H1 (cell line): ENCODE results near the gene NDUFAF3. TPM values are rescaled to one million over a fixed set of nuclear protein-coding genes. Genes with fewer than 3 reads are reported as not detected.
A peak's percentile ranks its signal among the peaks of the same experiment; 100 is the strongest.

ENCODE experiments used
- CTCF ChIA-PET: fragments of 300-600 bp; sonication (Branson Sonifier 250); formaldehyde crosslinking; loops from one replicate; lab custom pipeline; 2021; ENCODE audit not compliant: partially characterized antibody; lab: Charles Lee
- POLR2A ChIA-PET: fragments of 300-600 bp; sonication (Branson Sonifier 250); formaldehyde crosslinking; loops from one replicate; lab custom pipeline; 2021; ENCODE audit warnings: inconsistent platforms; ENCODE audit not compliant: partially characterized antibody; lab: Charles Lee
- DNase-seq, 2 experiments: peaks; one replicate each; pipeline versions ENCODE4 v3.0.0 to v3.0.0-alpha.2; 2010 to 2022; ENCODE audit warnings: low spot score in 2 of 2, low read depth in 1 of 2, mixed read lengths in 1 of 2
- FAIRE-seq: peaks from 2 replicates; lab custom pipeline; 2011; peaks lifted over from hg19 to GRCh38; lab: Jason Lieb, UNC
- H2AFZ ChIP-seq: 2 replicates; pipeline ENCODE4 v1.8.1; 2012; ENCODE audit warnings: low read length, inconsistent platforms
- H2AK5ac ChIP-seq: 2 replicates; pipeline ENCODE4 v1.6.1; 2013; ENCODE audit warnings: low read depth, low read length
- H2BK120ac ChIP-seq: replicated peaks from 2 replicates; pipeline ENCODE3; 2013; ENCODE audit warnings: low read depth, low read length, inconsistent platforms
- H2BK12ac ChIP-seq: 2 replicates; pipeline ENCODE4 v1.6.1; 2013; ENCODE audit warnings: low read depth, low read length
- H2BK15ac ChIP-seq: 2 replicates; pipeline ENCODE4 v1.6.1; 2013; ENCODE audit warnings: low read length
- H2BK20ac ChIP-seq: 2 replicates; pipeline ENCODE4 v1.6.1; 2013; ENCODE audit warnings: low read length
- H2BK5ac ChIP-seq: 2 replicates; pipeline ENCODE4 v1.6.1; 2013; ENCODE audit warnings: low read depth, low read length
- H3K14ac ChIP-seq: 2 replicates; pipeline ENCODE4 v1.6.1; 2013; ENCODE audit warnings: inconsistent platforms; ENCODE audit not compliant: insufficient read length
- H3K18ac ChIP-seq: 2 replicates; pipeline ENCODE4 v1.6.1; 2013; ENCODE audit warnings: low read length; ENCODE audit errors: extremely low read depth
- H3K23ac ChIP-seq: 2 replicates; pipeline ENCODE4 v1.6.1; 2013; ENCODE audit warnings: inconsistent platforms; ENCODE audit not compliant: insufficient read length
- H3K23me2 ChIP-seq: 2 replicates; pipeline ENCODE4 v1.6.1; 2013; ENCODE audit warnings: low read depth, low read length
- H3K27ac ChIP-seq: 2 replicates; pipeline ENCODE4 v1.6.1; 2011; ENCODE audit warnings: low read depth, low read length, inconsistent platforms
- H3K27me3 ChIP-seq, 4 experiments: replicated peaks in 1 of 4; 1 replicate in 1 of 4; 2 replicates in 3 of 4; pipeline versions ENCODE4 v1.6.1 to v1.8.1; 2011 to 2013; ENCODE audit warnings: low read length in 3 of 4, mild to moderate bottlenecking in 3 of 4, inconsistent platforms in 2 of 4, mixed read lengths in 2 of 4, moderate library complexity in 1 of 4; ENCODE audit not compliant: control insufficient read depth in 3 of 4, insufficient read depth in 3 of 4; ENCODE audit errors: extremely low read depth in 1 of 4
- H3K36me3 ChIP-seq, 4 experiments: 2 replicates each; pipeline versions ENCODE4 v1.6.1 to v1.8.1; 2011 to 2013; ENCODE audit warnings: mild to moderate bottlenecking in 4 of 4, low read length in 3 of 4, moderate library complexity in 2 of 4, control low read depth in 1 of 4, inconsistent platforms in 1 of 4; ENCODE audit not compliant: insufficient read depth in 4 of 4, control insufficient read depth in 2 of 4
- H3K4ac ChIP-seq: replicated peaks from 2 replicates; pipeline ENCODE3; 2013; ENCODE audit warnings: low read length, low read depth, mixed read lengths, inconsistent platforms; ENCODE audit not compliant: insufficient read length
- H3K4me1 ChIP-seq, 4 experiments: replicated peaks in 1 of 4; 1 replicate in 1 of 4; 2 replicates in 3 of 4; pipeline versions ENCODE4 v1.6.1 to v1.8.1; 2011 to 2013; ENCODE audit warnings: low read length in 3 of 4, inconsistent platforms in 2 of 4, mixed read lengths in 1 of 4; ENCODE audit not compliant: insufficient read depth in 4 of 4, control insufficient read depth in 3 of 4
- H3K4me2 ChIP-seq, 2 experiments: 2 replicates each; pipeline versions ENCODE4 v1.6.1 to v1.8.1; 2011 to 2013; ENCODE audit warnings: low read depth in 2 of 2, low read length in 2 of 2, control low read depth in 1 of 2, inconsistent platforms in 1 of 2, mild to moderate bottlenecking in 1 of 2; ENCODE audit not compliant: insufficient read depth in 1 of 2
- H3K4me3 ChIP-seq, 4 experiments: fragments of 200-600, 300-600 bp in 1 of 4; sonication (generic), shearing (Covaris generic), sonication (Bioruptor Twin) in 1 of 4; 2 replicates each; pipeline versions ENCODE4 v1.5.1 to v1.8.1; 2011 to 2016; ENCODE audit warnings: low read length in 4 of 4, low read depth in 3 of 4, control low read depth in 2 of 4, inconsistent platforms in 2 of 4, mild to moderate bottlenecking in 2 of 4, mixed read lengths in 1 of 4, moderate library complexity in 1 of 4; ENCODE audit not compliant: insufficient read depth in 2 of 4; ENCODE audit errors: extremely low read depth in 1 of 4
- H3K56ac ChIP-seq: replicated peaks from 2 replicates; pipeline ENCODE3; 2013; ENCODE audit warnings: low read depth, mild to moderate bottlenecking, mixed read lengths, low read length, inconsistent platforms; ENCODE audit not compliant: insufficient read length
- H3K79me1 ChIP-seq: 2 replicates; pipeline ENCODE4 v1.6.1; 2013; ENCODE audit warnings: low read depth, low read length, control low read depth
- H3K79me2 ChIP-seq, 2 experiments: 2 replicates each; pipeline versions ENCODE4 v1.6.1 to v1.8.1; 2012 to 2013; ENCODE audit warnings: low read length in 2 of 2, mild to moderate bottlenecking in 2 of 2, inconsistent platforms in 1 of 2; ENCODE audit not compliant: insufficient read depth in 2 of 2, control insufficient read depth in 1 of 2
- H3K9ac ChIP-seq, 4 experiments: replicated peaks in 1 of 4; 1 replicate in 1 of 4; 2 replicates in 3 of 4; pipeline versions ENCODE4 v1.6.1 to v1.8.1; 2011 to 2013; ENCODE audit warnings: low read depth in 3 of 4, low read length in 3 of 4, control low read depth in 2 of 4, mild to moderate bottlenecking in 2 of 4, moderate library complexity in 2 of 4, inconsistent platforms in 1 of 4; ENCODE audit errors: extremely low read depth in 1 of 4
- H3K9me3 ChIP-seq, 2 experiments: 2 replicates each; pipeline versions ENCODE4 v1.6.1 to v1.8.1; 2012 to 2013; ENCODE audit warnings: mild to moderate bottlenecking in 2 of 2, moderate library complexity in 2 of 2, control low read depth in 1 of 2, inconsistent platforms in 1 of 2, low read depth in 1 of 2, low read length in 1 of 2, mixed read lengths in 1 of 2; ENCODE audit not compliant: insufficient read depth in 2 of 2
- H4K20me1 ChIP-seq, 2 experiments: replicated peaks in 1 of 2; 2 replicates each; pipeline versions ENCODE3 to v1.8.1; 2011 to 2013; ENCODE audit warnings: inconsistent platforms in 2 of 2, low read length in 2 of 2, mild to moderate bottlenecking in 1 of 2; ENCODE audit not compliant: insufficient read depth in 2 of 2, control insufficient read depth in 1 of 2
- H4K5ac ChIP-seq: 2 replicates; pipeline ENCODE4 v1.6.1; 2013; ENCODE audit warnings: low read length, low read depth, mixed read lengths, inconsistent platforms; ENCODE audit not compliant: insufficient read length
- H4K8ac ChIP-seq: 2 replicates; pipeline ENCODE4 v1.8.0; 2013; ENCODE audit warnings: mild to moderate bottlenecking, moderate library complexity, low read length, inconsistent platforms; ENCODE audit not compliant: insufficient read depth; ENCODE audit errors: extremely low read depth
- H4K91ac ChIP-seq: replicated peaks from 2 replicates; pipeline ENCODE3; 2013; ENCODE audit warnings: low read length, mixed read lengths, inconsistent platforms; ENCODE audit not compliant: insufficient read length
- BACH1 ChIP-seq: IDR thresholded peaks from 2 replicates; pipeline ENCODE4 v1.6.1; 2012; ENCODE audit warnings: low read length, improper control_type of control experiment
- CBX8 ChIP-seq: fragments of 300-800, 300-1000 bp; sonication (generic); IDR thresholded peaks from 2 replicates; pipeline ENCODE4 v1.7.1; 2016; ENCODE audit warnings: low read depth, low read length, borderline replicate concordance
- POLR2A ChIP-seq, 2 experiments: IDR thresholded peaks; 1 replicate in 1 of 2; 2 replicates in 1 of 2; pipeline ENCODE4 v1.6.1; 2011; ENCODE audit warnings: low read depth in 2 of 2, low read length in 2 of 2, mild to moderate bottlenecking in 2 of 2; ENCODE audit errors: control extremely low read depth in 1 of 2
- POLR2AphosphoS5 ChIP-seq: IDR thresholded peaks from 2 replicates; pipeline ENCODE4 v1.6.1; 2011; ENCODE audit warnings: low read depth, low read length
- WGBS, 2 experiments: shearing (Covaris generic) in 1 of 2; methylation state at CpG; one replicate each; pipeline versions ENCODE4 v1.1.6 to v1.1.7; 2013 to 2015; ENCODE audit warnings: low lambda C conversion rate in 2 of 2, mixed read lengths in 2 of 2, inconsistent platforms in 1 of 2, low coverage in 1 of 2, missing lambda C conversion rate in 1 of 2; ENCODE audit not compliant: insufficient replicate concordance in 2 of 2, insufficient coverage in 1 of 2, insufficient read length in 1 of 2; ENCODE audit errors: extremely low coverage in 1 of 2, missing lambda C conversion rate in 1 of 2; 5-methylcytosine and 5-hydroxymethylcytosine counted together
- polyA plus RNA-seq, 7 experiments: library from polyadenylated mRNA; depleted of rRNA in 3 of 7; stranded (reverse) in 5 of 7; unstranded in 2 of 7; fragments of >200 nt in 5 of 7; fragments of 200-250 nt in 2 of 7; gene quantifications; 1 replicate in 5 of 7; 2 replicates in 1 of 7; 4 replicates in 1 of 7; pipeline versions ENCODE4 v1.2.1 to v1.2.3, GENCODE V29; 2011 to 2013; ENCODE audit warnings: missing spikeins in 2 of 7, mixed read lengths in 2 of 7
- total RNA-seq: library from RNA; stranded (reverse); fragmentation: NEBNext Ultra II Directional; extraction: Animal tissue kit (Norgen Biotek cat#: 25700); gene quantifications from 2 replicates; pipeline ENCODE4 v1.2.1, GENCODE V29; 2021

NDUFAF3 gene
- total and polyA plus RNA-seq, 2 of the 8 experiments (the other 6 are each of a cell fraction or from before 2014, with no cell fraction given) = 27.8 to 45.5 TPM

DNA sequence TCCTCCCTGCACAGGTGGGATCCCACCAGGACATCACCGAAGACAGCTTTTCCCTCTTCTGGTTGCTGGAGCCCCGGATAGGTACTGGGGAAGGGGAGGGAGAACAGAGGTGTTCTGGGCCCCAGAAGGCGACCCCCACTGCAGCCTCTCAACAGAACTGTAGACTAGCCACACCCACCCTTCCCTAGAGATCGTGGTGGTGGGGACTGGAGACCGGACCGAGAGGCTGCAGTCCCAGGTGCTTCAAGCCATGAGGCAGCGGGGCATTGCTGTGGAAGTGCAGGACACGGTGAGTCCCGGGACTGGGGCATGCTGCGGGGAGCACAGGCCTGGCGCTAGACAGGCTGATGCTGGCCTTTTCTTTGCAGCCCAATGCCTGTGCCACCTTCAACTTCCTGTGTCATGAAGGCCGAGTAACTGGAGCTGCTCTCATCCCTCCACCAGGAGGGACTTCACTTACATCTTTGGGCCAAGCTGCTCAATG is 809 bp downstream of the NDUFAF3 start:
- Histone ChIP-seq H2BK12ac (no peak overlapping the region), H2BK20ac (no peak overlapping the region), H3K56ac (peak overlapping the region; percentile 88), H3K4me3 (peak overlapping the region; percentile 84 to 97 (median 95)), H3K23me2 (peaks cover 27% of the 10 kb centered on the region), H2AK5ac (peak overlapping the region; percentile 11; the same call in 1 of the 2 replicates), H3K79me1 (peaks cover 5% of the 10 kb centered on the region), H3K18ac (no peak overlapping the region), H3K4me1 (peaks cover 0 to 16% (median 9%) of the 10 kb centered on the region in 4 experiments; a peak in 6 of 7 replicates), H2BK120ac (no peak overlapping the region), H3K27me3 (no peaks in the 10 kb centered on the region; a peak in 1 of 7 replicates), H3K4me2 (peak overlapping the region; percentile 96 to 98), H4K8ac (peak overlapping the region; percentile 98; the same call in 1 of the 2 replicates), H2AFZ (no peak overlapping the region), H2BK5ac (peak overlapping the region; percentile 94), H2BK15ac (no peak overlapping the region), H4K5ac (peak overlapping the region; percentile 81), H3K36me3 (peaks cover 32 to 48% (median 42%) of the 10 kb centered on the region in 4 experiments), H3K23ac (no peak overlapping the region), H3K79me2 (peaks cover 0 to 19% of the 10 kb centered on the region in 2 experiments; a peak in 1 of 4 replicates), H4K20me1 (peaks cover 8 to 15% of the 10 kb centered on the region in 2 experiments), H4K91ac (no peak overlapping the region), H3K9ac (peak overlapping the region; percentile 94 to 96 (median 96)), H3K9me3 (no peaks in the 10 kb centered on the region), H3K4ac (no peak overlapping the region), H3K27ac (peak overlapping the region; percentile 86), H3K14ac (no peak overlapping the region)
- FAIRE-seq (no peak), DNase-seq (no peak)
- POLR2A ChIA-PET = interaction anchor here (1.0 to 33.9 kb wide), 15 partner anchors 10 to 426 kb away, joined by 3 to 1518 read pairs (median 6); partner anchors contain the start of genes DALRD3, KLHDC8B, LAMB2 and P4HTM
- 34% methylated on average over 12 of the region's 12 CpGs; no CpG with 5 or more reads in 1 of the 2 experiments for whole genome bisulfite sequencing, 2 experiments
- CTCF ChIA-PET = interaction anchor here (0.9 to 24.3 kb wide), 16 partner anchors 9 to 135 kb away, joined by 3 to 467 read pairs (median 4); partner anchors contain the start of genes P4HTM, QRICH1, USP19 and WDR6
- TF ChIP-seq POLR2AphosphoS5 (peak; percentile 72), CBX8 (no peak), POLR2A (IDR thresholded peaks at IDR 0.05; ENCODE audit: control extremely low read depth in 1 of 2, low read depth in 2 of 2, low read length in 2 of 2) (peak in 1 of 2 experiments; percentile 48; a peak in 1 of 3 replicates), BACH1 (no peak)
